GM12878 (cell line): ENCODE results near the gene PARD6A. TPM values are rescaled to one million over a fixed set of nuclear protein-coding genes. Genes with fewer than 3 reads are reported as not detected.

Source experiments
- ATAC-seq: fragments of 200-7000 bp; cut with Tn5 transposase; 3 replicates; pipeline ENCODE4 v1.9.1; 2020; ENCODE audit warnings: mild to moderate bottlenecking, moderate library complexity
- BruUV-seq: library from RNA; stranded (reverse); fragments of 400-500 nt; replicated peaks from 2 replicates; lab custom pipeline; 2021; lab: Mats Ljungman, UMichigan
- CTCF ChIA-PET: fragments of 300-600 bp; sonication (Branson Sonifier 250); formaldehyde crosslinking; extraction: SDS; loops from one replicate; lab custom pipeline; 2021; ENCODE audit warnings: inconsistent platforms; lab: Yijun Ruan, JAX
- POLR2A ChIA-PET: fragments of 350-600 bp; formaldehyde crosslinking; extraction: SDS; loops from one replicate; lab custom pipeline; 2021; ENCODE audit warnings: inconsistent platforms; lab: Charles Lee
- RAD21 ChIA-PET: fragments of 300-600 bp; sonication (Branson Sonifier 250); formaldehyde crosslinking; loops from one replicate; lab custom pipeline; 2023; ENCODE audit warnings: antibody characterized with exemption; ENCODE audit not compliant: unreplicated experiment; lab: Charles Lee
- SMC1A ChIA-PET: fragments of 300-600 bp; sonication (Branson Sonifier 250); formaldehyde crosslinking; loops from one replicate; lab custom pipeline; 2023; ENCODE audit not compliant: unreplicated experiment, uncharacterized antibody; lab: Charles Lee
- DNase-seq: peaks from one replicate; pipeline ENCODE4 v3.0.0-alpha.2; 2011; ENCODE audit warnings: low read depth, low spot score
- FAIRE-seq: peaks from 3 replicates; lab custom pipeline; 2011; peaks lifted over from hg19 to GRCh38; lab: Jason Lieb, UNC
- H2AFZ ChIP-seq: 2 replicates; pipeline ENCODE4 v1.6.0; 2011; ENCODE audit warnings: low read depth, low read length, control low read depth; ENCODE audit not compliant: control insufficient read depth
- H3K27ac ChIP-seq: 2 replicates; pipeline ENCODE4 v1.5.1; 2011; ENCODE audit warnings: control low read depth; ENCODE audit not compliant: control insufficient read depth, insufficient read depth
- H3K27me3 ChIP-seq, 2 experiments: replicated peaks in 1 of 2; 2 replicates each; pipeline versions ENCODE4 v1.6.0 to v1.6.1; 2011; ENCODE audit warnings: low read length in 1 of 2; ENCODE audit not compliant: control insufficient read depth in 2 of 2, insufficient read depth in 2 of 2
- H3K36me3 ChIP-seq, 2 experiments: 2 replicates each; pipeline ENCODE4 v1.5.1; 2011; ENCODE audit warnings: low read length in 1 of 2; ENCODE audit not compliant: control insufficient read depth in 2 of 2, insufficient read depth in 2 of 2
- H3K4me1 ChIP-seq: 2 replicates; pipeline ENCODE4 v1.6.1; 2011; ENCODE audit warnings: mild to moderate bottlenecking, low read length, moderate library complexity, mixed read lengths; ENCODE audit not compliant: control insufficient read depth, insufficient read depth
- H3K4me2 ChIP-seq: 2 replicates; pipeline ENCODE4 v1.6.0; 2011; ENCODE audit warnings: control low read depth; ENCODE audit not compliant: control insufficient read depth, insufficient read depth
- H3K4me3 ChIP-seq: fragments of 200-600 bp; sonication (generic); 2 replicates; pipeline ENCODE4 v1.5.1; 2016
- H3K79me2 ChIP-seq: 2 replicates; pipeline ENCODE4 v1.6.0; 2011; ENCODE audit warnings: low read length; ENCODE audit not compliant: control insufficient read depth, insufficient read depth
- H3K9ac ChIP-seq: 2 replicates; pipeline ENCODE4 v1.8.0; 2011; ENCODE audit warnings: low read length, control low read depth, mixed read lengths; ENCODE audit not compliant: control insufficient read depth, insufficient read depth
- H3K9me3 ChIP-seq: replicated peaks from 3 replicates; pipeline ENCODE4 v1.5.1; 2011; ENCODE audit warnings: mild to moderate bottlenecking, low read length; ENCODE audit not compliant: control insufficient read depth, insufficient read depth
- H4K20me1 ChIP-seq: 2 replicates; pipeline ENCODE4 v1.6.0; 2011; ENCODE audit not compliant: control insufficient read depth, insufficient read depth
- BRCA1 ChIP-seq: IDR thresholded peaks from 2 replicates; pipeline ENCODE4 v1.6.1; 2011; ENCODE audit warnings: low read depth, low read length, improper control_type of control experiment
- CHD2 ChIP-seq: IDR thresholded peaks from 2 replicates; pipeline ENCODE4 v1.6.1; 2011; ENCODE audit warnings: low read depth, low read length, improper control_type of control experiment, borderline replicate concordance
- CREM ChIP-seq: IDR thresholded peaks from 2 replicates; pipeline ENCODE4 v1.6.1; 2014; ENCODE audit warnings: antibody characterized with exemption, low read depth
- EGR1 ChIP-seq, 2 experiments: IDR thresholded peaks; 1 replicate in 1 of 2; 2 replicates in 1 of 2; pipeline ENCODE4 v1.6.1; 2011 to 2012; ENCODE audit warnings: low read depth in 2 of 2, low read length in 2 of 2, borderline replicate concordance in 1 of 2, mild to moderate bottlenecking in 1 of 2, moderate library complexity in 1 of 2
- EZH2 ChIP-seq: IDR thresholded peaks from 2 replicates; pipeline ENCODE4 v1.6.1; 2012; ENCODE audit warnings: low read depth, mild to moderate bottlenecking, control low read depth, inconsistent platforms, low read length, borderline replicate concordance; ENCODE audit not compliant: control insufficient read depth
- FOXM1 ChIP-seq: IDR thresholded peaks from 2 replicates; pipeline ENCODE4 v1.6.1; 2012; ENCODE audit warnings: low read depth, mild to moderate bottlenecking, inconsistent platforms, low read length, moderate library complexity
- KAT2A ChIP-seq: conservative IDR thresholded peaks from 2 replicates; pipeline ENCODE4 v1.6.1; 2011; ENCODE audit warnings: low read depth, low read length; ENCODE audit not compliant: control insufficient read depth
- RB1 ChIP-seq: fragments of 450-650 bp; formaldehyde crosslinking; IDR thresholded peaks from 2 replicates; pipeline ENCODE4 v1.6.1; 2017; ENCODE audit warnings: mild to moderate bottlenecking, borderline replicate concordance
- SRF ChIP-seq, 2 experiments: IDR thresholded peaks; 2 replicates each; pipeline ENCODE4 v1.6.1; 2011; ENCODE audit warnings: low read depth in 2 of 2, low read length in 2 of 2, mild to moderate bottlenecking in 1 of 2, moderate library complexity in 1 of 2
- STAT1 ChIP-seq: fragments of 450-650 bp; conservative IDR thresholded peaks from 2 replicates; pipeline ENCODE4 v1.6.1; 2014; ENCODE audit warnings: antibody characterized with exemption, mild to moderate bottlenecking
- TCF12 ChIP-seq: IDR thresholded peaks from 2 replicates; pipeline ENCODE4 v1.6.1; 2011; ENCODE audit warnings: low read depth, mild to moderate bottlenecking, low read length
- YY1 ChIP-seq: IDR thresholded peaks from 2 replicates; pipeline ENCODE4 v1.6.1; 2011; ENCODE audit warnings: low read depth, mild to moderate bottlenecking, low read length
- ZNF622 ChIP-seq: fragments of 450-650 bp; IDR thresholded peaks from 2 replicates; pipeline ENCODE4 v1.6.1; 2017; ENCODE audit warnings: mild to moderate bottlenecking, inconsistent platforms
- WGBS: methylation state at CpG from one replicate; pipeline ENCODE4 v1.1.6; 2016; ENCODE audit warnings: low lambda C conversion rate; ENCODE audit not compliant: insufficient replicate concordance, insufficient coverage; ENCODE audit errors: missing lambda C conversion rate; 5-methylcytosine and 5-hydroxymethylcytosine counted together
- in situ Hi-C: fragments of 300-500 bp; cut with MboI; formaldehyde crosslinking; loops from 9 replicates; pipeline ENCODE4 v1.14.3; 2018; ENCODE audit warnings: mixed read lengths
- intact Hi-C: fragments of 100-400 bp; cut with micrococcal nuclease; formaldehyde crosslinking; loops from one replicate; pipeline ENCODE4 v1.14.2; 2022; ENCODE audit not compliant: unreplicated experiment
- polyA plus RNA-seq, 11 experiments: library from polyadenylated mRNA; depleted of rRNA in 4 of 11; unstranded in 6 of 11; stranded (reverse) in 5 of 11; fragments of >200 nt; fragmentation: Nextera tagmentation in 4 of 11; fragmentation: Illumina TruSeq in 1 of 11; extraction: Ambion mirVana in 4 of 11; extraction: Trizol in 1 of 11; gene quantifications; 1 replicate in 1 of 11; 2 replicates in 10 of 11; pipeline versions ENCODE4 v1.2.1 to v1.2.3, GENCODE V29; 2011 to 2016; ENCODE audit warnings: inconsistent platforms in 2 of 11, missing spikeins in 2 of 11, low read depth in 1 of 11
- total RNA-seq, 4 experiments: library from RNA; depleted of rRNA in 3 of 4; stranded (reverse); fragments of >200 nt in 3 of 4; fragmentation: Illumina TruSeq in 1 of 4; extraction: Trizol in 1 of 4; gene quantifications; 2 replicates each; pipeline versions ENCODE4 v1.2.1 to v1.2.3, GENCODE V29; 2013 to 2021
- TF ChIP-seq, protein P1 (sequence below): fragments of 450-650 bp; formaldehyde crosslinking; IDR thresholded peaks from 2 replicates; pipeline ENCODE4 v1.4.0; 2022; ENCODE audit warnings: mild to moderate bottlenecking, moderate library complexity

The PARD6A gene
- total and polyA plus RNA-seq, 10 of the 15 experiments (the other 5 are each of a cell fraction or from before 2014, with no cell fraction given), result 0.42 to 10.1 (median 4.4) TPM

GRCh38 chr16:67658849-67659674 lies 1.7 kb upstream of the PARD6A start:
- intact Hi-C loops, result no loop called here
- Histone ChIP-seq H3K27me3 (no peaks in the 10 kb centered on the region), H3K4me2 (peak overlapping the region; percentile 73), H3K9ac (peak overlapping the region; percentile 78), H3K9me3 (no peaks in the 10 kb centered on the region), H3K4me3 (peak overlapping the region; percentile 92), H3K4me1 (peaks cover 10% of the 10 kb centered on the region), H3K36me3 (peaks cover 12 to 15% of the 10 kb centered on the region in 2 experiments), H3K79me2 (peaks cover 12% of the 10 kb centered on the region), H3K27ac (peak overlapping the region; percentile 80), H4K20me1 (no peaks in the 10 kb centered on the region), H2AFZ (no peak overlapping the region; the same call in 1 of the 2 replicates)
- WGBS, result 19% methylated on average over 19 of the region's 21 CpGs
- BruUV-seq, result no TSS peak
- in situ Hi-C loops, result no loop called here
- FAIRE-seq, result no peak
- POLR2A ChIA-PET, result interaction anchor here (0.5 to 2.8 kb wide), 11 partner anchors 10 to 129 kb away, joined by 3 to 16 read pairs (median 4); partner anchors contain the start of genes CARMIL2 and CTCF
- ATAC-seq, result no peak
- TF ChIP-seq BRCA1 (no peak), STAT1 (no peak), CHD2 (no peak), TCF12 (no peak), FOXM1 (no peak), EZH2 (no peak), RB1 (no peak), SRF (IDR thresholded peaks at IDR 0.05; ENCODE audit: low read depth in 2 of 2, low read length in 2 of 2) (no peak), EGR1 (IDR thresholded peaks at IDR 0.05; ENCODE audit: borderline replicate concordance in 1 of 2, low read depth in 2 of 2, low read length in 2 of 2) (no peak), CREM (no peak), KAT2A (no peak), YY1 (no peak), ZNF622 (no peak)
- TF ChIP-seq, protein P1, sequence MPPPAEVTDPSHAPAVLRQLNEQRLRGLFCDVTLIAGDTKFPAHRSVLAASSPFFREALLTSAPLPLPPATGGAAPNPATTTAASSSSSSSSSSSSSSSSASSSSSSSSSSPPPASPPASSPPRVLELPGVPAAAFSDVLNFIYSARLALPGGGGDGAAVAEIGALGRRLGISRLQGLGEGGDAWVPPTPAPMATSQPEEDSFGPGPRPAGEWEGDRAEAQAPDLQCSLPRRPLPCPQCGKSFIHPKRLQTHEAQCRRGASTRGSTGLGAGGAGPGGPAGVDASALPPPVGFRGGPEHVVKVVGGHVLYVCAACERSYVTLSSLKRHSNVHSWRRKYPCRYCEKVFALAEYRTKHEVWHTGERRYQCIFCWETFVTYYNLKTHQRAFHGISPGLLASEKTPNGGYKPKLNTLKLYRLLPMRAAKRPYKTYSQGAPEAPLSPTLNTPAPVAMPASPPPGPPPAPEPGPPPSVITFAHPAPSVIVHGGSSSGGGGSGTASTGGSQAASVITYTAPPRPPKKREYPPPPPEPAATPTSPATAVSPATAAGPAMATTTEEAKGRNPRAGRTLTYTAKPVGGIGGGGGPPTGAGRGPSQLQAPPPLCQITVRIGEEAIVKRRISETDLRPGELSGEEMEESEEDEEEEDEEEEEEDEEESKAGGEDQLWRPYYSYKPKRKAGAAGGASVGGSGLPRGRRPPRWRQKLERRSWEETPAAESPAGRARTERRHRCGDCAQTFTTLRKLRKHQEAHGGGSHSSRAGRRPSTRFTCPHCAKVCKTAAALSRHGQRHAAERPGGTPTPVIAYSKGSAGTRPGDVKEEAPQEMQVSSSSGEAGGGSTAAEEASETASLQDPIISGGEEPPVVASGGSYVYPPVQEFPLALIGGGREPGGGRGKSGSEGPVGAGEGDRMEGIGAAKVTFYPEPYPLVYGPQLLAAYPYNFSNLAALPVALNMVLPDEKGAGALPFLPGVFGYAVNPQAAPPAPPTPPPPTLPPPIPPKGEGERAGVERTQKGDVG (CRISPR knock-in tag), result no peak
- SMC1A ChIA-PET, result interaction anchor here (1.0 to 2.1 kb wide), 4 partner anchors 14 to 186 kb away, joined by 3 to 7 read pairs (median 4); partner anchors contain the start of gene CARMIL2
- RAD21 ChIA-PET, result interaction anchor here (1.0 to 3.2 kb wide), 6 partner anchors 14 to 170 kb away, joined by 3 to 17 read pairs (median 6); partner anchors contain the start of genes CARMIL2, CTCF and GFOD2
- CTCF ChIA-PET, result interaction anchor here (0.8 to 4.3 kb wide), 10 partner anchors 10 to 178 kb away, joined by 3 to 29 read pairs (median 6); partner anchors contain the start of genes ATP6V0D1 and CARMIL2
- DNase-seq, result no peak
